Measurements from ENCODE around the gene INO80D.

Gene INO80D

GRCh38 chr2:205964111-205964761 is 121.7 kb downstream of the INO80D start:
- H3K4me3 ChIP-seq = no peak overlapping the region
- peak in 1 of 2 donors; percentile 21 for DNase-seq
- H3K36me3 ChIP-seq = no peaks in the 10 kb centered on the region
- H3K9me3 ChIP-seq = no peaks in the 10 kb centered on the region
- no peaks in the 10 kb centered on the region for H3K27me3 ChIP-seq
- no peak for TF ChIP-seq CTCF (IDR thresholded peaks at IDR 0.05)
- H3K4me1 ChIP-seq = no peaks in the 10 kb centered on the region
- H3K27ac ChIP-seq = no peak overlapping the region
- intact Hi-C loops (cut with DNase I; ENCODE audit: low total_unique reads) = no loop called here

- no peaks in the 10 kb centered on the region for H3K36me3 ChIP-seq
- no peaks in the 10 kb centered on the region for H3K27me3 ChIP-seq
- no peaks in the 10 kb centered on the region for H3K4me1 ChIP-seq
- no peak for DNase-seq
- no peak for TF ChIP-seq CTCF (IDR thresholded peaks at IDR 0.05)
- H3K4me3 ChIP-seq = no peak overlapping the region
- no peak overlapping the region for H3K27ac ChIP-seq
- no peaks in the 10 kb centered on the region for H3K9me3 ChIP-seq
- intact Hi-C loops (cut with DNase I; ENCODE audit: low total_unique reads) = no loop called here
These were observed 126.5 kb downstream of the INO80D start for GRCh38 chr2:205959521-205959920.

- intact Hi-C loops (cut with DNase I; ENCODE audit: low total_unique reads) = no loop called here
- H3K4me3 ChIP-seq = no peak overlapping the region
- no peaks in the 10 kb centered on the region for H3K9me3 ChIP-seq
- H3K4me1 ChIP-seq = no peaks in the 10 kb centered on the region
- no peak for DNase-seq
- no peaks in the 10 kb centered on the region for H3K27me3 ChIP-seq
- no peak overlapping the region for H3K27ac ChIP-seq
- no peaks in the 10 kb centered on the region for H3K36me3 ChIP-seq
- no peak for TF ChIP-seq CTCF (IDR thresholded peaks at IDR 0.05)
These were observed 128.4 kb downstream of the INO80D start for GRCh38 chr2:205957452-205958154.

GRCh38 chr2:205954707-205955106 is 131.3 kb downstream of the INO80D start:
- peak in 1 of 2 donors; percentile 31 for DNase-seq
- no peaks in the 10 kb centered on the region for H3K36me3 ChIP-seq
- intact Hi-C loops (cut with DNase I; ENCODE audit: low total_unique reads) = no loop called here
- no peak overlapping the region for H3K4me3 ChIP-seq
- no peaks in the 10 kb centered on the region for H3K4me1 ChIP-seq
- H3K27ac ChIP-seq = no peak overlapping the region
- no peak for TF ChIP-seq CTCF (IDR thresholded peaks at IDR 0.05)
- no peaks in the 10 kb centered on the region for H3K27me3 ChIP-seq
- H3K9me3 ChIP-seq = peaks cover 0 to 8% (median 0%) of the 10 kb centered on the region in 3 donors

- no peaks in the 10 kb centered on the region for H3K36me3 ChIP-seq
- no peak for DNase-seq
- H3K27ac ChIP-seq = no peak overlapping the region
- H3K27me3 ChIP-seq = no peaks in the 10 kb centered on the region
- TF ChIP-seq CTCF (IDR thresholded peaks at IDR 0.05) = no peak
- H3K4me3 ChIP-seq = no peak overlapping the region
- H3K4me1 ChIP-seq = peaks cover 0 to 10% (median 7%) of the 10 kb centered on the region in 4 donors
- H3K9me3 ChIP-seq = peaks cover 0 to 8% (median 0%) of the 10 kb centered on the region in 3 donors
- intact Hi-C loops (cut with DNase I; ENCODE audit: low total_unique reads) = no loop called here
These were observed 133.7 kb downstream of the INO80D start for GRCh38 chr2:205952282-205952681.
